Motor neuron (in vitro differentiated cells): ENCODE data around the gene MPIG6B. TPM values are rescaled to one million over a fixed set of nuclear protein-coding genes. Genes with fewer than 3 reads are reported as not detected.
A peak's percentile ranks its signal among the peaks of the same experiment; 100 is the strongest.

Source experiments
- ATAC-seq, 8 experiments: fragments of 200-7000 bp; cut with Tn5 transposase; replicated peaks in 6 of 8; 2 replicates each; pipeline ENCODE4 v1.8.0; 2021; ENCODE audit warnings: mild to moderate bottlenecking in 8 of 8, moderate library complexity in 8 of 8
- H3K27ac ChIP-seq, 2 donors: fragments of 250-450 bp; sonication (Bioruptor Pico); 2 replicates each; pipeline ENCODE4 v1.9.0; 2021; ENCODE audit warnings: antibody characterized with exemption in 2 of 2, mild to moderate bottlenecking in 2 of 2, moderate library complexity in 1 of 2
- H3K4me1 ChIP-seq, 2 donors: fragments of 250-450 bp; sonication (Bioruptor Pico); replicated peaks in 1 of 2; 2 replicates each; pipeline ENCODE4 v1.6.1; 2021; ENCODE audit warnings: antibody characterized with exemption in 2 of 2, mild to moderate bottlenecking in 2 of 2, moderate library complexity in 1 of 2
- H3K4me3 ChIP-seq, 5 donors: fragments of 250-450 bp; sonication (Bioruptor Pico); 2 replicates each; pipeline ENCODE4 v1.9.0; 2021; ENCODE audit warnings: antibody characterized with exemption in 5 of 5, mild to moderate bottlenecking in 5 of 5, moderate library complexity in 4 of 5
- WGBS, 10 experiments: fragments of 450-650 bp; shearing (Covaris generic); methylation state at CpG; one replicate each; pipeline ENCODE4 v1.0.0; 2022; 5-methylcytosine and 5-hydroxymethylcytosine counted together
- in situ Hi-C, 9 experiments: fragments of 400-800 bp; cut with MboI; loops; one replicate each; pipeline ENCODE4 v1.15.0; 2021; ENCODE audit warnings: low sequenced_read_pairs in 9 of 9, low pct_unique_long_range_greater_than_20kb in 2 of 9; ENCODE audit not compliant: unreplicated experiment in 9 of 9
- total RNA-seq, 8 experiments: library from RNA; unstranded; fragments of 300-600 nt; gene quantifications; 2 replicates each; pipeline versions ENCODE4 v1.2.3 to v1.2.4, GENCODE V29; 2022

MPIG6B gene
- total RNA-seq, 8 experiments from 2014 or later = 0.18 to 1.8 (median 0.58) TPM

- ATAC-seq = no peak
- Histone ChIP-seq H3K27ac (no peak within 1 kb of the TSS), H3K4me3 (no peak within 1 kb of the TSS), H3K4me1 (peaks cover 9 to 12% of the 10 kb centered on the region in 2 donors)
- in situ Hi-C loops = no loop called here
- 33 to 100% (median 73%) methylated on average over 1 to 4 of the region's 16 CpGs; no CpG with 5 or more reads in 4 of the 10 experiments for WGBS, 10 experiments
These were observed 7.9 kb upstream of the MPIG6B start, which contains the start of gene LY6G6D for GRCh38 chr6:31715022-31715958. Gene LY6G6D (plus strand): TSS chr6:31715348. CDS start chr6:31715356, 8 bp downstream.

GRCh38 chr6:31717499-31718222 lies 5.5 kb upstream of the MPIG6B start:
- peaks cover 9 to 12% of the 10 kb centered on the region in 2 donors for H3K4me1 ChIP-seq
- H3K27ac ChIP-seq = no peak overlapping the region
- no peak for ATAC-seq
- 60 to 100% (median 78%) methylated on average over 1 to 7 of the region's 10 CpGs; no CpG with 5 or more reads in 2 of the 10 experiments for WGBS, 10 experiments
- in situ Hi-C loops = no loop called here
- no peak overlapping the region for H3K4me3 ChIP-seq

- no peak for ATAC-seq
- no peak overlapping the region for H3K27ac ChIP-seq
- 100% methylated on average over 1 of the region's 1 CpG; no CpG with 5 or more reads in 6 of the 10 experiments for WGBS, 10 experiments
- no peak overlapping the region for H3K4me3 ChIP-seq
- in situ Hi-C loops = no loop called here
- H3K4me1 ChIP-seq = peaks cover 9 to 12% of the 10 kb centered on the region in 2 donors
These were observed 4.9 kb upstream of the MPIG6B start for GRCh38 chr6:31718265-31718664.

- Histone ChIP-seq H3K4me3 (no peak overlapping the region), H3K4me1 (peaks cover 4 to 5% of the 10 kb centered on the region in 2 donors), H3K27ac (no peak overlapping the region)
- in situ Hi-C loops = no loop called here
- WGBS, 10 experiments = 47 to 100% (median 66%) methylated on average over 1 to 4 of the region's 6 CpGs; no CpG with 5 or more reads in 2 of the 10 experiments
- ATAC-seq = no peak
These were observed 4.2 kb upstream of the MPIG6B start for GRCh38 chr6:31719001-31719400.

- 5 to 83% (median 75%) methylated on average over 1 to 4 of the region's 5 CpGs; no CpG with 5 or more reads in 2 of the 10 experiments for WGBS, 10 experiments
- in situ Hi-C loops = no loop called here
- no peaks in the 10 kb centered on the region for H3K4me1 ChIP-seq
- no peak overlapping the region for H3K4me3 ChIP-seq
- ATAC-seq = no peak
- no peak overlapping the region for H3K27ac ChIP-seq
These were observed 2.9 kb upstream of the MPIG6B start for GRCh38 chr6:31720196-31720770.

- no peak within 1 kb of the TSS for H3K4me3 ChIP-seq
- H3K4me1 ChIP-seq = no peaks in the 10 kb centered on the region
- WGBS, 10 experiments = 17 to 90% (median 40%) methylated on average over 1 to 2 of the region's 4 CpGs; no CpG with 5 or more reads in 5 of the 10 experiments
- no peak within 1 kb of the TSS for H3K27ac ChIP-seq
- in situ Hi-C loops = no loop called here
- ATAC-seq = peak in 1 of 8 experiments; percentile 70
These were observed 1.7 kb upstream of the MPIG6B start, which contains the start of gene LY6G6C for GRCh38 chr6:31721351-31722020. Gene LY6G6C (minus strand): TSS chr6:31721746. CDS start chr6:31721679, 67 bp downstream.

GRCh38 chr6:31722173-31722572 lies 1.0 kb upstream of the MPIG6B start:
- in situ Hi-C loops = no loop called here
- 40 to 100% (median 91%) methylated on average over 1 to 3 of the region's 3 CpGs; no CpG with 5 or more reads in 7 of the 10 experiments for WGBS, 10 experiments
- no peaks in the 10 kb centered on the region for H3K4me1 ChIP-seq
- no peak overlapping the region for H3K4me3 ChIP-seq
- ATAC-seq = no peak
- H3K27ac ChIP-seq = no peak overlapping the region

GRCh38 chr6:31723980-31724691 lies 963 bp downstream of the MPIG6B start:
- in situ Hi-C loops = no loop called here
- WGBS, 10 experiments = 56 to 94% (median 83%) methylated on average over 1 to 13 of the region's 25 CpGs; no CpG with 5 or more reads in 5 of the 10 experiments

GRCh38 chr6:31725502-31726350 lies 2.6 kb downstream of the MPIG6B start:
- Histone ChIP-seq H3K4me3 (no peak overlapping the region), H3K4me1 (peaks cover 8 to 12% of the 10 kb centered on the region in 2 donors), H3K27ac (no peak overlapping the region)
- no peak for ATAC-seq
- WGBS, 10 experiments = 83 to 100% (median 93%) methylated on average over 1 to 11 of the region's 12 CpGs
- in situ Hi-C loops = no loop called here

More at GRCh38 chr6:31723980-31724691, 963 bp downstream of the MPIG6B start:
- H3K4me3 ChIP-seq = no peak overlapping the region
- no peak overlapping the region for H3K27ac ChIP-seq
- H3K4me1 ChIP-seq = peaks cover 4 to 8% of the 10 kb centered on the region in 2 donors
- peak in 5 of 8 experiments; percentile 13 to 27 (median 26) for ATAC-seq

GRCh38 chr6:31727034-31727716 lies 4.0 kb downstream of the MPIG6B start:
- no peak for ATAC-seq
- WGBS, 10 experiments = 80 to 100% (median 90%) methylated on average over 2 to 3 of the region's 7 CpGs; no CpG with 5 or more reads in 5 of the 10 experiments
- Histone ChIP-seq H3K4me3 (no peak overlapping the region), H3K4me1 (peaks cover 12% of the 10 kb centered on the region in 2 donors), H3K27ac (no peak overlapping the region)
- in situ Hi-C loops = no loop called here
